ENCODE results near the gene NXN.

The NXN gene

GRCh38 chr17:1005361-1005946 lies 25.9 kb upstream of the NXN start:
- Histone ChIP-seq H3K36me3 (ENCODE audit: control insufficient read depth, insufficient read depth, low read length) (peaks cover 57% of the 10 kb centered on the region), H3K4me3 (replicated peaks; ENCODE audit: low read depth, low read length) (no peak overlapping the region), H3K27me3 (replicated peaks; ENCODE audit: control insufficient read depth, insufficient read depth, low read length) (no peaks in the 10 kb centered on the region)
- DNase-seq (ENCODE audit: extremely low read depth, insufficient read length) = no peak
- no peak for TF ChIP-seq CTCF (IDR thresholded peaks at IDR 0.05; ENCODE audit: insufficient read depth, low read length, poor library complexity, severe bottlenecking)

- H3K27me3 ChIP-seq (replicated peaks; ENCODE audit: control insufficient read depth, insufficient read depth, low read length) = no peaks in the 10 kb centered on the region
- peaks cover 50% of the 10 kb centered on the region for H3K36me3 ChIP-seq (ENCODE audit: control insufficient read depth, insufficient read depth, low read length)
- no peak for TF ChIP-seq CTCF (IDR thresholded peaks at IDR 0.05; ENCODE audit: insufficient read depth, low read length, poor library complexity, severe bottlenecking)
- no peak overlapping the region for H3K4me3 ChIP-seq (replicated peaks; ENCODE audit: low read depth, low read length)
- DNase-seq (ENCODE audit: extremely low read depth, insufficient read length) = no peak
Observed at GRCh38 chr17:1004769-1005295, 25.3 kb upstream of the NXN start.

GRCh38 chr17:1003972-1004768 lies 24.6 kb upstream of the NXN start:
- DNase-seq (ENCODE audit: extremely low read depth, insufficient read length) = no peak
- Histone ChIP-seq H3K27me3 (replicated peaks; ENCODE audit: control insufficient read depth, insufficient read depth, low read length) (no peaks in the 10 kb centered on the region), H3K4me3 (replicated peaks; ENCODE audit: low read depth, low read length) (no peak overlapping the region), H3K36me3 (ENCODE audit: control insufficient read depth, insufficient read depth, low read length) (peaks cover 50% of the 10 kb centered on the region)
- no peak for TF ChIP-seq CTCF (IDR thresholded peaks at IDR 0.05; ENCODE audit: insufficient read depth, low read length, poor library complexity, severe bottlenecking)

- no peak overlapping the region for H3K4me3 ChIP-seq (replicated peaks; ENCODE audit: low read depth, low read length)
- H3K36me3 ChIP-seq (ENCODE audit: control insufficient read depth, insufficient read depth, low read length) = peaks cover 46% of the 10 kb centered on the region
- no peak for TF ChIP-seq CTCF (IDR thresholded peaks at IDR 0.05; ENCODE audit: insufficient read depth, low read length, poor library complexity, severe bottlenecking)
- H3K27me3 ChIP-seq (replicated peaks; ENCODE audit: control insufficient read depth, insufficient read depth, low read length) = no peaks in the 10 kb centered on the region
- DNase-seq (ENCODE audit: extremely low read depth, insufficient read length) = no peak
Observed at GRCh38 chr17:1003633-1003971, 24.0 kb upstream of the NXN start.

GRCh38 chr17:1002771-1003555 lies 23.4 kb upstream of the NXN start:
- no peak overlapping the region for H3K4me3 ChIP-seq (replicated peaks; ENCODE audit: low read depth, low read length)
- H3K36me3 ChIP-seq (ENCODE audit: control insufficient read depth, insufficient read depth, low read length) = peaks cover 40% of the 10 kb centered on the region
- no peak for DNase-seq (ENCODE audit: extremely low read depth, insufficient read length)
- TF ChIP-seq CTCF (IDR thresholded peaks at IDR 0.05; ENCODE audit: insufficient read depth, low read length, poor library complexity, severe bottlenecking) = no peak
- H3K27me3 ChIP-seq (replicated peaks; ENCODE audit: control insufficient read depth, insufficient read depth, low read length) = no peaks in the 10 kb centered on the region
